ENCODE measurements around the gene CLEC4G.
A peak's percentile ranks its signal among the peaks of the same experiment; 100 is the strongest.

Gene CLEC4G

DNA sequence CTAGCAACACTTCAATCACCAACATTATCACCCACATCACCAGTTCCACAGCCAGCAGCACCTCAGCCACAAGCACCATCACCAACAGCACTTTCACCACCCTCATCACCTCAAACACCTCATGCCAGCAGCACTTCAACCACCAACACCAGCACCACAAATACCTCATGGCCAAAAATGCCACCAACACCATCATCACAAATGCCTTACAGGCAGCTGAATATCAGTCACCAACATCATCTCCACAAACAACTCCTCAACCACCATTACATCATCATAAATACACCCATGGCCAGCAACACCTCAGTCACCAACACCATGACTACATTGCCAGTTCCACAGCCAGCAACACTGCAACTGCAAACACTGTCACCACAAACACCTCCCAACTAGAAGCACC, 40.4 kb downstream of the CLEC4G start:
- peak; percentile 15 for DNase-seq

DNA sequence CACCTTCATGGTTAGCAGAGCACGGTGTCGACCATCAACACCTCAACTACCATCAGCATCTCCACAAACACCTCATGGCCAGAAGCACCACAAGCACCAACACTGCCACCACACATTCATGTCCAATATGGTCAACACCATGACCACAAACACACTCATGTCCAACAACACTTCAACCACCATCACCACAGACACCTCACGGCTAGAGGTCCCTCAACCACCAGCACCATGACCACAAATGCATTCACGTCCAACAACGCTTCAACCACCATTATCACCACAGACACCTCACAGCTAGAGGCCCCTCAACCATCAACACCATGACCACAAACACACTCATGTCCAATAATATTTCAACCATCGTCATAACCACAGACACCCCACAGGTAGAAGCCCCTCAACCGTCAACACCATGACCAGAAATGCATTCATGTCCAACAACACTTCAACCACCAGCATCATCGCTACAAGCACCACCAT, 41.1 kb downstream of the CLEC4G start:
- no peak for DNase-seq

DNA sequence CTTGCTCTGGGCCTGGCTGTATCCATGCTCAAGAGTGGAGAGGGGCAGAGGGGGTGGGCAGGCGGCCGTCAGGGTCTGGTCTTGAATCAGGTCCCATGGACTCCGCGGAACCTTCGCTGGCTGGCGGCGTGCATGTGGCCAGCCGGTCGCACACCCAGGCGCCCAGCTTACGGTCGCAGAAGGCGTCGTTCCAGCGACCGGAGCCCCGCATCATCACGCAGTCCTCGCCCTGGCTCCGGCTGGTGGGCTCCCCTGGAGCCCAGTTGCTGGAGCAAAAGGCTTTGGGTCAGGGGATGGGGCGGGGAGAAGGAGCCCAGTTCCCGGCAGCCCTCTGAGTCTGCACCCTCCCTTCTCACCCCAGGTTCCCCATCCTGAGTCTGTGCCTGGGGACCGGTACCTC, 42.7 kb downstream of the CLEC4G start:
- DNase-seq = no peak

DNA sequence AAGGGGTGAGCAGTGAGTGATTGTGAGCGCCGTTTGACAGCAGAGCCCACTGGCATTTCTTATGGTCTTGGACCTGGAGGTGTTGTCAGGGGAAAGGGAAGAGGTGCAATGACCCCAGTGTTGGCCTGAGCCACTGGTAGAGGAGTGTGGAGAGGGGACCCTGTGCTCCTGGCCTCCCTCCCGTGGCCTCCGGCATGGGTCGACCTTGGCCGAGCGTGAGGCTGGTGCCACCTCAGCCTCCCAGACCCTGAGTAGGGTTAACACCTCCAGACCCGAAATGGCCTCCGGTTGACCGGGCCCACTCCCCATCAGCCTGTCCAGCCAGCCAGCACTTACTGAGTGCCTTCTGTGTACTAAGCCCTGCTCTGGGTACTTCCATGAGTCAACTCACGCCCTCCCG, 44.7 kb downstream of the CLEC4G start:
- no peak for DNase-seq

DNA sequence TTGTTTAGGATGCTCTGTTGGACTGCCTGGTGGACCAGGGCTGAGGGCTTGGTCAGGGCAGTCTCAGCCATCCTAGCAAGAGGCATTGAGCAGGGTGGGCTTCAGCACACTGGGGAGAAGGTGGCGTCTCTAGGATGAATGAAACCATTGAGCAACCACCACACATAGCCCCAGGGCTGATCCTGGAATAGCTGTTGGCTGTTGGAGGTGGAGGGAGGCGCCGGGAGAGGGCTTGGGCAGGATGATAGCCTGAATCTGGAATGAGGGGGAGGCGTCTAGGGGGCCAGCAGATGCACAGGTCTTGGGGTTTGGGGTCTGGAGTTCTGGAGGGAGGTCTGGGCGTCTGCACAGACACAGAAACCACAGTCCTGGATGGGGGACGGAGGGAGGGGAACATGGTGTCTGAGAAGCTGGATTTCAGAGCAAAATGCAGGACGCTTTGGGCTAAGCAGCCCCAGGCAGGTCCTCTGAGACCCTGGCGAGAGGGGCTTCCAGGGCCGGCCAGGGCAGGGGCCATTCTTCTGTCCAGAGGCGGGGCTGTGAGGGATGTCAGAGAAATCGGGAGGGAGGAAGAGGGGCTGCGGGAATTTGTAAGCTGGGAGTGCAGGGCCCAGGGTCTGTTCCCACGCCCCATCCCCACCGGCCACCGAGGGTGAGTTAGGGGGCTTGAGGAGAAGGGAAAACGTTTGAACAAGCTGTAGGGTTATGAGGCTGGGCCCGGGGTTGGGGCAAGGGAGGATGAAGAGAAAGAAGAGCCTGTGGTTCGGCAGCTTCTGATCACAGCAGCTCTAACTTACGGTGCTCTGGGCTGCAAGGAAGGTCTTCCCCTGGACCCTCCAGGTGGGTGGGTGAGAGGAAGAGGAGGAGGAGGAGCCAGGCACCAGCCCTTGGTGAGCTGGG, 46.1 kb downstream of the CLEC4G start:
- DNase-seq = no peak

DNA sequence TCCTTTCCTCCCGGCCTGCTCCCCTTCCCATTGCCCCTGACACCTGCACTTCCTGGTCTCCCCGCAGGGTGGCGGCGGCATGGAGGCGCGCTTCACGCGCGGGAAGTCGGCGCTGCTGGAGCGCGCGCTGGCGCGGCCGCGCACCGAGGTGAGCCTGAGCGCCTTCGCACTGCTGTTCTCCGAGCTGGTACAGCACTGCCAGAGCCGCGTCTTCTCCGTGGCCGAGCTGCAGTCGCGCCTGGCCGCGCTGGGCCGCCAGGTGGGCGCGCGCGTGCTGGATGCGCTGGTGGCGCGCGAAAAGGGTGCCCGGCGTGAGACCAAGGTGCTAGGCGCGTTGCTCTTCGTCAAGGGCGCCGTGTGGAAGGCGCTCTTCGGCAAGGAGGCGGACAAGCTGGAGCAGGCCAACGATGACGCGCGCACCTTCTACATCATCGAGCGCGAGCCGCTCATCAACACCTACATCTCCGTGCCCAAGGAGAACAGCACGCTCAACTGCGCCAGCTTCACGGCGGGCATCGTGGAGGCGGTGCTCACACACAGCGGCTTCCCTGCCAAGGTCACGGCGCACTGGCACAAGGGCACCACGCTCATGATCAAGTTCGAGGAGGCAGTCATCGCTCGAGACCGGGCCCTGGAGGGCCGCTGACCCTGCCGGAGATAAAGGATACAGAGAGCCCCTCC, 49.6 kb downstream of the CLEC4G start:
- DNase-seq = no peak

DNA sequence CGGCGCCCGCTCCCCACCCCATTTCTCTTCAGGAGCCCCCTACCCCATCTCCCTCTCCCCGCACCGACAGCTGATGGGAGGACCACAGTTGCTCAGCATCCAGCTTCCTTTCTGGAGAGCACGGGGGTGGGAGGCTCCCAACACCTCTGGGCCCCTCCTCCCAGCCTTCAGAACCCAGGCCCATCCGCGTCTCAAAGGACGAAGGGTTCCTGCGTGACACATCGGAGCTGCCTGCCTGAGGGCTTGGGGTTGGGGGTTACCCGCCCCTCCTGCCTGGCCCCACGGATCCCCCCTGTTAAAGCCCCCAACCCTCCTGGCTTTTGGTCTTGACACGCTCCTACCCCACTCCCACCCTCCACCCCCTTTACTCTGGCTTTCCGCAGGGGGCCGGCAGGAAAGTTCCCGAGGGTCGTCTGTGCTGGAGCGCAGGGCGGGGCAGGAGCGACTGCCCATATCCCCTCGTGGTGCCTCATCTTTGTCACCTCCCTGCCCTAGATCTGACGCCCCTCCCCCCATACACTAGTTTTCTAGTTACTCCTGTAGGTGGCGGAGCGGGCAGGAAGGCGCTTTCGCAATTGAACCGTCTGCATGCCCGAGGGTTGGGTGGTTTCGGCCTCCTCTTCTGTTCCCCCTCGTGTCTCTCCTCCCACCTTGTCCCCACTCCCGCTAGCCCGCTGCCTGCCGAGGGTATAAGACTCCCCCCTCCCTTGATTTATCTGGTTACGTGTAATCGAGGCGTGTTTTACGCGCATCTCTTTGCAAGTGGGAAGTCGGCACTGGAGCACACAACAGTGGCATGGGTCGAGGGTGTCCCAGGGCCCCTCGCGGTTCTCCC, 50.4 kb downstream of the CLEC4G start:
- DNase-seq = peak; percentile 93

DNA sequence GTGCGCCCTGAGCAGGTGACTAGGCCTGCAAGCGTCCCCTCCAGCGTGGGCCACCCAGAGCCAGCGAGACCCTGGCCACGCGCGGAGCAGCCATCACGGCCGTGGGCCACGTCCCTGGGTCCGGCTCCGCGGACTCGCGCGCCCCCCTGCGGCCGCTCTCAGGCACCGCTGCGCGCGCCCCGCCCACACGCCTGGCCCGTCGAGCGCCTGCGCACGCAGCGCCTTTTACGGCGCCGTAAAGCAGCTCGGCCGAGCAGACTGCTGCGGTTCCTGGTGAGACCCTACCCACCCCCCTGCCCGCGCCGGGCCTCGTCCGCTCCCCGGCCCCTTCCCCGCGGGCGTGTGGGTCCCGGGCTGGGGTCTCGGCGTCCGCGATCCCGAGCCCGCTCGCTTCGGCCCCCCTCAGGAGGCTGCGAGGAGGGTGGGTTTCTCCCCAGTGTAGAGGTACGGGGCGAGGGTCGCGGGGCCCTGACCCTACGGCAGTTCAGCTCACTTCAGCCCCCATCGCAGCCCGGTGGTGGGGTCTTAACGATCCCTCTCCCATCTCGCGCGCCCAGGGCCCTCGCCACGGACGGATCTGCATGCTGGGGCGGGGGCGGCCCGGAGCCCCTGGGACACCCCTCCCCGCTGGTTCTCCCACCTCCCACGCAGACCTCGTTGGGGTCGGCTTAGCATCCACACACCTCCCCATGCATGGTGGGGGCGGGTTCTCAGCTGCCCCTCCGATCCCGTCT, 51.1 kb downstream of the CLEC4G start, which contains the start of gene TRAPPC5:
Gene TRAPPC5 (plus strand): TSS at position 228 of the 734 bp plus-strand sequence. CDS start 1,421 bp downstream, outside the sequence.
- DNase-seq = peak; percentile 92

DNA sequence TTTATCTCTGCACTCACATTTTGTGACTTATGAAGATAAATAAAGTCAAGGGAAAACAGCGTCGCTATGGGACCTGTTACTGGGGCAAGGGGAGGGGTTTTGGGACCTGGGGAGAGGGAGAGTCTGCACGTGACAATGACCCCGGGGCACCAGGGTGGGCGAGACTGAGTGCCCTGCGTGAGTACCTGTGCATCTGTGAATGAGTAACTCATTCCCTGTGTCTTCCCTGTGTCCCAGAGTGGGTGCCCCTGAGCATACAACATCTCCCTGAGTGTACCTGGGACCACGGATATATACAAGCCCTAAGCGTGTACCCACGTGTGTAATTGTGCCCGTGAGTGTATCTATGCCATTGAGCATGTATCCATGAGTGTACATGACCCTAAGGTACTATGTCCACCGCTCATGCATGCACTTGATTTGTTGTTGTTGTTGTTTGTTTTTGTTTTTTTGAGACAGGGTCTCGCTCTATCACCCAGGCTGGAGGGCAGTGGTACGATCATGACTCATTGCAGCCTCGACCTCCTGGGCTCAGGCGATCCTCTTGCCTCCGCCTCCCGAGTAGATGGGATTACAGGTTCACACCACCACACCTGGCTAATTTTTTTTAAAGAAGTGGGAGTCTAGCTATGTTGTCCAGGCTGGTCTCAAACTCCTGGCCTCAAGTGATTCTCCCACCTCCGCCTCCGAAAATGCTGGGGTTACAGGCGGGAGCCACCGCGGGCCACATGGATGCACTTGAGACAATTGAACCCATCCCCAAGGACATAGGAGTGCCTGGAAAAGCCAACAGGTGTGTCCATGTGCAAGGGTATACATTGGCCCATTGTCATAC, 51.9 kb downstream of the CLEC4G start:
- DNase-seq = no peak

DNA sequence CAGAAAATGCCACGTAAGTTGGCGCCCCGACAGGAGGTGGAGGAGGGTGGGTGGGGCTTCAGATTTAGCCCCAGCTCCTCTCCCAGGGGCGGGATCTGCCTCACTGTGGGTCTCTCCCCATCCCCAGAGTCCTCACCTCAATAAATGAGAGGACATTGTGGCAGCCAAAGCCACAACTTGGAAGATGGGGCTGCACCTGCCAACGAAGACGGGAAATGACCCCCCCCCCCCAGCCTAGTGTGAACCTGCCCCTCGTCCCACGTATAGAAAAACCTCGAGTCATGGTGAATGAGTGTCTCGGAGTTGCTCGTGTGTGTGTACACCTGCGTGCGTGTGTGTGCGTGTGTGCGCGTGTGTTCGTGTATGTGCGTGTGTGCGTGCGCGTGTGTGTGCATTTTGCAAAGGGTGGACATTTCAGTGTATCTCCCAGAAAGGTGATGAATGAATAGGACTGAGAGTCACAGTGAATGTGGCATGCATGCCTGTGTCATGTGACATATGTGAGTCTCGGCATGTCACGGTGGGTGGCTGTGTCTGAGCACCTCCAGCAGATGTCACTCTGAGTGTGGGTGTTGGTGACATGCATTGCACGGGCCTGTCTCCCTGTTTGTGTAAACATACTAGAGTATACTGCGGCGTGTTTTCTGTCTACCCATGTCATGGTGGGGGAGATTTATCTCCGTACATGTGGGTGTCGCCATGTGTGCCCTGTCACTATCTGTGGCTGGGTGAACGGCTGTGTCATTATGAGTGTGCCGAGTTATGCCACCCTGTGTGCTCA, 52.7 kb downstream of the CLEC4G start:
- DNase-seq = peak; percentile 73
